HepG2 (cell line): ENCODE measurements around the gene ATP11B. TPM values are rescaled to one million over a fixed set of nuclear protein-coding genes. Genes with fewer than 3 reads are reported as not detected.

ENCODE experiments used
- ARID2 ChIP-seq: sonication (generic); formaldehyde crosslinking; IDR thresholded peaks from 2 replicates; pipeline ENCODE4 v1.8.1; 2022; ENCODE audit warnings: mild to moderate bottlenecking, missing genetic modification reagents, borderline replicate concordance
- CBX1 ChIP-seq: IDR thresholded peaks from one replicate; pipeline ENCODE4 v1.6.1; 2016; ENCODE audit warnings: antibody characterized with exemption, low read depth
- CEBPB ChIP-seq: IDR thresholded peaks from 2 replicates; pipeline ENCODE4 v1.6.1; 2011; ENCODE audit warnings: low read depth, low read length, improper control_type of control experiment, borderline replicate concordance
- HDAC1 ChIP-seq: sonication (generic); formaldehyde crosslinking; IDR thresholded peaks from 2 replicates; pipeline ENCODE4 v1.5.1; 2020; ENCODE audit warnings: mild to moderate bottlenecking, missing genetic modification reagents
- IRF2 ChIP-seq: IDR thresholded peaks from 2 replicates; pipeline ENCODE4 v1.6.1; 2018; ENCODE audit warnings: missing genetic modification reagents, missing compliant biosample characterization
- PCBP2 ChIP-seq: fragments of 200-400 bp; formaldehyde crosslinking; optimal IDR thresholded peaks from 2 replicates; pipeline ENCODE3; 2018; ENCODE audit warnings: low read length, low read depth; ENCODE audit not compliant: poor library complexity, severe bottlenecking
- PHF5A ChIP-seq: IDR thresholded peaks from one replicate; pipeline ENCODE4 v1.6.1; 2018; ENCODE audit warnings: low read depth, missing genetic modification reagents; ENCODE audit not compliant: unreplicated experiment
- RFX5 ChIP-seq: IDR thresholded peaks from 2 replicates; pipeline ENCODE4 v1.6.1; 2011; ENCODE audit warnings: low read depth, low read length, improper control_type of control experiment
- YEATS2 ChIP-seq: sonication (generic); formaldehyde crosslinking; IDR thresholded peaks from 2 replicates; pipeline ENCODE4 v1.4.0; 2020; ENCODE audit warnings: missing genetic modification reagents, borderline replicate concordance
- ZBTB21 ChIP-seq: sonication (generic); formaldehyde crosslinking; IDR thresholded peaks from 2 replicates; pipeline ENCODE4 v1.4.0; 2020; ENCODE audit warnings: missing genetic modification reagents
- ZNF430 ChIP-seq: sonication (generic); formaldehyde crosslinking; IDR thresholded peaks from 2 replicates; pipeline ENCODE4 v1.9.0; 2021; ENCODE audit warnings: mild to moderate bottlenecking, missing genetic modification reagents
- ZNF570 ChIP-seq: sonication (generic); formaldehyde crosslinking; IDR thresholded peaks from 2 replicates; pipeline ENCODE4 v1.4.0; 2020; ENCODE audit warnings: mild to moderate bottlenecking, missing genetic modification reagents, borderline replicate concordance
- polyA plus RNA-seq, 8 experiments: library from polyadenylated mRNA; depleted of rRNA in 3 of 8; stranded (reverse) in 7 of 8; unstranded in 1 of 8; fragments of >200 nt; fragmentation: Illumina TruSeq in 4 of 8; extraction: Trizol in 4 of 8; gene quantifications; 2 replicates each; pipeline versions ENCODE4 v1.2.1 to v1.2.3, GENCODE V29; 2011 to 2016; ENCODE audit warnings: low read depth in 4 of 8, missing spikeins in 1 of 8, mixed read lengths in 1 of 8; ENCODE audit not compliant: insufficient read depth in 1 of 8
- total RNA-seq, 5 experiments: library from RNA; depleted of rRNA; stranded (reverse); fragments of >200 nt; fragmentation: Illumina TruSeq; extraction: Trizol; gene quantifications; 2 replicates each; pipeline ENCODE4 v1.2.3, GENCODE V29; 2016; ENCODE audit warnings: low read depth in 1 of 5
- TF ChIP-seq, protein P1 (sequence below): sonication (generic); formaldehyde crosslinking; IDR thresholded peaks from 2 replicates; pipeline ENCODE4 v1.5.1; 2020; ENCODE audit warnings: missing genetic modification reagents, mild to moderate bottlenecking, borderline replicate concordance
- TF ChIP-seq, protein P2 (sequence below): sonication (generic); formaldehyde crosslinking; IDR thresholded peaks from 2 replicates; pipeline ENCODE4 v1.8.1; 2022; ENCODE audit warnings: low read depth, mild to moderate bottlenecking, missing genetic modification reagents
- TF ChIP-seq, protein P3 (sequence below): sonication (generic); formaldehyde crosslinking; IDR thresholded peaks from 2 replicates; pipeline ENCODE4 v1.4.0; 2020; ENCODE audit warnings: mild to moderate bottlenecking, missing genetic modification reagents
- TF ChIP-seq, protein P4 (sequence below): sonication (generic); formaldehyde crosslinking; IDR thresholded peaks from 2 replicates; pipeline ENCODE4 v1.4.0; 2020; ENCODE audit warnings: missing genetic modification reagents
- TF ChIP-seq, protein P5 (sequence below): sonication (generic); formaldehyde crosslinking; IDR thresholded peaks from 2 replicates; pipeline ENCODE4 v1.8.0; 2022; ENCODE audit warnings: missing genetic modification reagents, mild to moderate bottlenecking, inconsistent platforms, borderline replicate concordance

Gene ATP11B
- total and polyA plus RNA-seq, 2 of the 13 experiments (the other 11 are each of a cell fraction or from before 2014, with no cell fraction given), result 10.1 to 22.9 TPM

DNA sequence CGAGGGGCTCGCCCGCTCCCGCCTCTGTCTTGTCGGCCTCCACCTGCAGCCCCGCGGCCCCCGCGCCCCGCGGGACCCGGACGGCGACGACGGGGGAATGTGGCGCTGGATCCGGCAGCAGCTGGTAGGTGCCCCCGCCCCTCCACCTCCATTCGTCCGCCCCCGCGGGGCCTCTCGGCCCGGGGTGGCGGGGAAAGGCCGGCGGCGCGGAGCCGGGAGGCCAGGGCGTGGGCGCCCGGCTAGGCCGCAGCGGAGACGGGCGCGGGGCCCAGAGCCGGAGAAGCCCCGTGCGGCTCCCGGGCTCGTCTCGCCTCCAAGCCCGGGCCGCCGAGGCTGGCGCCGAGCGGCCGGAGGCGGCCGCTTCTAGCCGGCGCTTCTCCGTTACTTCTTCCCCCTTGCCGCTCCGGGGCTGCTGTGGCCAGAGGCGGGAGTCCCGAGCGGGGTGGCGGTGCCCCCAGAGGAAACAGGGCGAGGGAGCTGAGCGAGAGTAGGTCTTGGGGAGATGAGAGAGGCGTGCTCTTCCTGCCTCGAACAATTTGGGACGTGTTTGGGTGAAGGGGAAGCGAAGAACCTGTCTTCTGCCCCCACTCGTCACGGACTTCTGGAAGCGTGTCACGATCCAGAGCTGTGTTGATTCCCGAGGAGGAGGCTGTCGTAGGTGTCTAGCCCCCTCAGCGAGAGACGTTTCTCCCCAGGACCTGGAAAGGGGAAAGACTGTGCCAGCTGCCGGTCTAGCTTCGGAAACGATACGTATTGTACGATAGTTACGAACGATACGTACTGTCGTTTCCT, 555 bp downstream of the ATP11B start (continued):
- no peak for TF ChIP-seq CEBPB
- TF ChIP-seq PCBP2, result no peak
- TF ChIP-seq ZNF430 (CRISPR knock-in tag), result no peak
- TF ChIP-seq, protein P1, sequence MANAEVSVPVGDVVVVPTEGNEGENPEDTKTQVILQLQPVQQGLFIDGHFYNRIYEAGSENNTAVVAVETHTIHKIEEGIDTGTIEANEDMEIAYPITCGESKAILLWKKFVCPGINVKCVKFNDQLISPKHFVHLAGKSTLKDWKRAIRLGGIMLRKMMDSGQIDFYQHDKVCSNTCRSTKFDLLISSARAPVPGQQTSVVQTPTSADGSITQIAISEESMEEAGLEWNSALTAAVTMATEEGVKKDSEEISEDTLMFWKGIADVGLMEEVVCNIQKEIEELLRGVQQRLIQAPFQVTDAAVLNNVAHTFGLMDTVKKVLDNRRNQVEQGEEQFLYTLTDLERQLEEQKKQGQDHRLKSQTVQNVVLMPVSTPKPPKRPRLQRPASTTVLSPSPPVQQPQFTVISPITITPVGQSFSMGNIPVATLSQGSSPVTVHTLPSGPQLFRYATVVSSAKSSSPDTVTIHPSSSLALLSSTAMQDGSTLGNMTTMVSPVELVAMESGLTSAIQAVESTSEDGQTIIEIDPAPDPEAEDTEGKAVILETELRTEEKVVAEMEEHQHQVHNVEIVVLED, result no peak
- no peak for TF ChIP-seq CBX1
- TF ChIP-seq, protein P2, sequence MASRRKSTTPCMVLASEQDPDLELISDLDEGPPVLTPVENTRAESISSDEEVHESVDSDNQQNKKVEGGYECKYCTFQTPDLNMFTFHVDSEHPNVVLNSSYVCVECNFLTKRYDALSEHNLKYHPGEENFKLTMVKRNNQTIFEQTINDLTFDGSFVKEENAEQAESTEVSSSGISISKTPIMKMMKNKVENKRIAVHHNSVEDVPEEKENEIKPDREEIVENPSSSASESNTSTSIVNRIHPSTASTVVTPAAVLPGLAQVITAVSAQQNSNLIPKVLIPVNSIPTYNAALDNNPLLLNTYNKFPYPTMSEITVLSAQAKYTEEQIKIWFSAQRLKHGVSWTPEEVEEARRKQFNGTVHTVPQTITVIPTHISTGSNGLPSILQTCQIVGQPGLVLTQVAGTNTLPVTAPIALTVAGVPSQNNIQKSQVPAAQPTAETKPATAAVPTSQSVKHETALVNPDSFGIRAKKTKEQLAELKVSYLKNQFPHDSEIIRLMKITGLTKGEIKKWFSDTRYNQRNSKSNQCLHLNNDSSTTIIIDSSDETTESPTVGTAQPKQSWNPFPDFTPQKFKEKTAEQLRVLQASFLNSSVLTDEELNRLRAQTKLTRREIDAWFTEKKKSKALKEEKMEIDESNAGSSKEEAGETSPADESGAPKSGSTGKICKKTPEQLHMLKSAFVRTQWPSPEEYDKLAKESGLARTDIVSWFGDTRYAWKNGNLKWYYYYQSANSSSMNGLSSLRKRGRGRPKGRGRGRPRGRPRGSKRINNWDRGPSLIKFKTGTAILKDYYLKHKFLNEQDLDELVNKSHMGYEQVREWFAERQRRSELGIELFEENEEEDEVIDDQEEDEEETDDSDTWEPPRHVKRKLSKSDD (CRISPR knock-in tag), result no peak
- TF ChIP-seq, protein P3, sequence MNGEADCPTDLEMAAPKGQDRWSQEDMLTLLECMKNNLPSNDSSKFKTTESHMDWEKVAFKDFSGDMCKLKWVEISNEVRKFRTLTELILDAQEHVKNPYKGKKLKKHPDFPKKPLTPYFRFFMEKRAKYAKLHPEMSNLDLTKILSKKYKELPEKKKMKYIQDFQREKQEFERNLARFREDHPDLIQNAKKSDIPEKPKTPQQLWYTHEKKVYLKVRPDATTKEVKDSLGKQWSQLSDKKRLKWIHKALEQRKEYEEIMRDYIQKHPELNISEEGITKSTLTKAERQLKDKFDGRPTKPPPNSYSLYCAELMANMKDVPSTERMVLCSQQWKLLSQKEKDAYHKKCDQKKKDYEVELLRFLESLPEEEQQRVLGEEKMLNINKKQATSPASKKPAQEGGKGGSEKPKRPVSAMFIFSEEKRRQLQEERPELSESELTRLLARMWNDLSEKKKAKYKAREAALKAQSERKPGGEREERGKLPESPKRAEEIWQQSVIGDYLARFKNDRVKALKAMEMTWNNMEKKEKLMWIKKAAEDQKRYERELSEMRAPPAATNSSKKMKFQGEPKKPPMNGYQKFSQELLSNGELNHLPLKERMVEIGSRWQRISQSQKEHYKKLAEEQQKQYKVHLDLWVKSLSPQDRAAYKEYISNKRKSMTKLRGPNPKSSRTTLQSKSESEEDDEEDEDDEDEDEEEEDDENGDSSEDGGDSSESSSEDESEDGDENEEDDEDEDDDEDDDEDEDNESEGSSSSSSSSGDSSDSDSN (CRISPR knock-in tag), result peak; percentile 90
- TF ChIP-seq, protein P4, sequence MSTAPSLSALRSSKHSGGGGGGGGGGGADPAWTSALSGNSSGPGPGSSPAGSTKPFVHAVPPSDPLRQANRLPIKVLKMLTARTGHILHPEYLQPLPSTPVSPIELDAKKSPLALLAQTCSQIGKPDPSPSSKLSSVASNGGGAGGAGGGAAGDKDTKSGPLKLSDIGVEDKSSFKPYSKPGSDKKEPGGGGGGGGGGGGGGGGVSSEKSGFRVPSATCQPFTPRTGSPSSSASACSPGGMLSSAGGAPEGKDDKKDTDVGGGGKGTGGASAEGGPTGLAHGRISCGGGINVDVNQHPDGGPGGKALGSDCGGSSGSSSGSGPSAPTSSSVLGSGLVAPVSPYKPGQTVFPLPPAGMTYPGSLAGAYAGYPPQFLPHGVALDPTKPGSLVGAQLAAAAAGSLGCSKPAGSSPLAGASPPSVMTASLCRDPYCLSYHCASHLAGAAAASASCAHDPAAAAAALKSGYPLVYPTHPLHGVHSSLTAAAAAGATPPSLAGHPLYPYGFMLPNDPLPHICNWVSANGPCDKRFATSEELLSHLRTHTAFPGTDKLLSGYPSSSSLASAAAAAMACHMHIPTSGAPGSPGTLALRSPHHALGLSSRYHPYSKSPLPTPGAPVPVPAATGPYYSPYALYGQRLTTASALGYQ (CRISPR knock-in tag), result no peak
- no peak for TF ChIP-seq ZBTB21 (CRISPR knock-in tag)
- no peak for TF ChIP-seq IRF2 (CRISPR knock-in tag)
- TF ChIP-seq, protein P5, sequence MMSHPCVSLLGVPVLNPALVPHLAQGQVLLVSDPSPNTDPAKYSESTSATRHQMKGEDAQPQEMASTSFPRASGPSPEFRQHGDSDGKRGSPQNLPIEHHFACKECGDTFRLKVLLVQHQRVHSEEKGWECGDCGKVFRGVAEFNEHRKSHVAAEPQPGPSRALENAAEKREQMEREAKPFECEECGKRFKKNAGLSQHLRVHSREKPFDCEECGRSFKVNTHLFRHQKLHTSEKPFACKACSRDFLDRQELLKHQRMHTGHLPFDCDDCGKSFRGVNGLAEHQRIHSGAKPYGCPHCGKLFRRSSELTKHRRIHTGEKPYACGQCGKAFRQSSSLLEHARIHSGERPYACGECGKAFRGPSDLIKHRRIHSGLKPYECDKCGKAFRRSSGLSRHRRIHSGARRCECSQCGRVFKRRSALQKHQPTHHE (CRISPR knock-in tag), result 0 out of 2 replicates have a peak, but pooled peaks have one; percentile 5
- no peak for TF ChIP-seq RFX5
- 0 out of 2 replicates have a peak, but pooled peaks have one; percentile 7 for TF ChIP-seq YEATS2 (CRISPR knock-in tag)
- TF ChIP-seq ARID2 (CRISPR knock-in tag), result no peak
- TF ChIP-seq ZNF570, result no peak
- TF ChIP-seq PHF5A, result no peak
- TF ChIP-seq HDAC1 (CRISPR knock-in tag), result peak; percentile 6; the same call in 1 of the 2 replicates
